Heart left ventricle (tissue), 16 donors: ENCODE measurements around the gene EPHA6. TPM values are rescaled to one million over a fixed set of nuclear protein-coding genes. Genes with fewer than 3 reads are reported as not detected.

ENCODE experiments used
- ATAC-seq, 4 donors: fragments of 200-7000 bp; cut with Tn5 transposase; one replicate each; pipeline ENCODE4 v1.9.1; 2020 to 2022; ENCODE audit warnings: moderate library complexity in 4 of 4, mild to moderate bottlenecking in 3 of 4, moderate number of reproducible peaks in 1 of 4
- DNase-seq, 5 donors: peaks; one replicate each; pipeline ENCODE4 v3.0.0-alpha.2; 2020
- H3K27ac ChIP-seq, 12 donors: fragments of 200-600 bp; sonication (generic) in 4 of 12; one replicate each; pipeline versions ENCODE4 v1.5.0 to v1.8.0; 2016 to 2022; ENCODE audit warnings: mild to moderate bottlenecking in 2 of 12
- H3K27me3 ChIP-seq, 9 donors: fragments of 200-600 bp; sonication (generic) in 2 of 9; one replicate each; pipeline versions ENCODE4 v1.5.1 to v1.8.0; 2016 to 2022; ENCODE audit warnings: mild to moderate bottlenecking in 3 of 9
- H3K36me3 ChIP-seq, 9 donors: fragments of 200-600 bp; sonication (generic) in 2 of 9; one replicate each; pipeline versions ENCODE4 v1.5.0 to v1.8.0; 2018 to 2022; ENCODE audit warnings: mild to moderate bottlenecking in 2 of 9
- H3K4me1 ChIP-seq, 12 donors: fragments of 200-600 bp; sonication (generic) in 4 of 12; one replicate each; pipeline versions ENCODE4 v1.5.0 to v1.8.0; 2016 to 2022; ENCODE audit warnings: mild to moderate bottlenecking in 3 of 12
- H3K4me3 ChIP-seq, 12 donors: fragments of 200-600 bp; sonication (generic) in 4 of 12; one replicate each; pipeline versions ENCODE4 v1.5.0 to v1.8.0; 2017 to 2022; ENCODE audit warnings: mild to moderate bottlenecking in 9 of 12, moderate library complexity in 4 of 12
- H3K9me3 ChIP-seq, 12 donors: fragments of 200-600 bp; sonication (generic) in 4 of 12; one replicate each; pipeline versions ENCODE4 v1.5.0 to v1.8.0; 2016 to 2022; ENCODE audit warnings: mild to moderate bottlenecking in 1 of 12
- POLR2A ChIP-seq, 2 donors: fragments of 450-650 bp; IDR thresholded peaks; one replicate each; pipeline ENCODE4 v1.6.1; 2017; ENCODE audit warnings: antibody characterized with exemption in 2 of 2, mild to moderate bottlenecking in 2 of 2, moderate library complexity in 2 of 2
- WGBS, 4 donors: extraction: QIAGEN DNeasy Blood & Tissue Kit in 2 of 4; methylation state at CpG; one replicate each; pipeline versions ENCODE4 v1.1.5 to v1.1.7; 2013 to 2018; 5-methylcytosine and 5-hydroxymethylcytosine counted together
- intact Hi-C, 10 donors: fragments of 100-400 bp; cut with DNase I; formaldehyde crosslinking; loops; one replicate each; pipeline versions ENCODE4 v1.11.1 to v1.14.2; 2022
- polyA plus RNA-seq, 2 donors: library from polyadenylated mRNA; stranded (reverse); fragments of 200-250 nt; gene quantifications; one replicate each; pipeline ENCODE4 v1.2.3, GENCODE V29; 2013
- total RNA-seq, 9 donors: library from RNA; depleted of rRNA in 2 of 9; stranded (reverse); fragments of >200 nt in 2 of 9; fragmentation: NEBNext Ultra II Directional in 3 of 9; extraction: Animal tissue kit (Norgen Biotek cat#: 25700) in 3 of 9; gene quantifications; one replicate each; pipeline versions ENCODE4 v1.1.0 to v1.2.4, GENCODE V29; 2016 to 2023
- TF ChIP-seq, protein P1 (sequence below), 12 donors: fragments of 200-600 bp; sonication (generic) in 4 of 12; IDR thresholded peaks; one replicate each; pipeline versions ENCODE4 v1.5.0 to v1.8.0; 2018 to 2022; ENCODE audit warnings: antibody characterized with exemption in 12 of 12, mild to moderate bottlenecking in 5 of 12
- donor health status: ischemic (EF 13 %, LVEDD 7.1; RV severe dilation, severe dysfunction).
- donor health status: healthy with polysubstance abuse.
- donor health status: DM: no; HTN: yes; CAD: no.
- donor health status: DM: no; HTN: no; CAD: no.
- donor health status: ischemic (EF 25% LVEDD 6.9; RV normal size, moderate dysfunction).
- donor health status: ischemic (EF 25% LVEDD 5.7; RV mildly dilated, moderate dysfunction).
- donor health status: healthy.
- donor health status: DM: yes; HTN: yes; CAD: no.
- donor health status: ischemic (EF 35%, LVEDD 5.7; RV mildly dilated, moderate dysfunction).
- donor health status: nonischemic (EF 11% LVEDD 7.7; RV severe dilation, severe dysfunction).
- donor health status: DM: yes; HTN: yes; CAD: no.
- donor health status: PGD.
- donor health status: ischemic (EF 29% LVEDD 5.4; RV normal size, mild dysfunction).
- donor health status: nonischemic (EF 23%, LVEDD 6.1; RV moderate dilation, normal function).

EPHA6 gene
- total and polyA plus RNA-seq, 11 donors = 0.28 to 1.2 (median 0.42) TPM; not detected in 6

DNA sequence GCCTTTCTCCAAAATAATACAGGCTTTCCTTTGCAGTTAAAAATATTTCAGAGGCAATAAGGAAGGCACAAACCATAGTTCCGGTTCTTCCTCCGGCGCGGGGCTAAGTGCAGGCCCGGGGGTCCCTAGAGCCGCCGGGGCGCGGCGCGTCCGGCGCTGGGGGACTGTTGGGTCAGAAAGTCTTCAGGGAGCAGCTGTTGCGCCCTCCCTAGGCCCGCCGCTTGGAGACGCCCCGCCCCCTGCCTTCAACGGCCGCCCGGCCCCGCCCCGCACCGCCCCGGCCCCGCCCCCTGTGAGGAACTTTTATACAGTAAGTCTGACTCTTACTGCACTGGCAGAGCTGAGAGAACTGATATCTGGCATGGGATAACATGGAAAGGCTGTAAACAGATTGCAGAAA is 667.0 kb downstream of the EPHA6 start:
- DNase-seq (peak in 1 of 5 donors; percentile 33), ATAC-seq (no peak)
- 87 to 96% (median 95%) methylated on average over 26 of the region's 26 CpGs for WGBS, 4 donors
- H3K27me3 ChIP-seq = no peaks in the 10 kb centered on the region
- peaks cover 0 to 3% (median 0%) of the 10 kb centered on the region in 12 donors for H3K9me3 ChIP-seq
- no peak overlapping the region for H3K4me3 ChIP-seq
- no peak overlapping the region for H3K27ac ChIP-seq
- H3K36me3 ChIP-seq = no peaks in the 10 kb centered on the region
- no peaks in the 10 kb centered on the region for H3K4me1 ChIP-seq
- intact Hi-C loops = no loop called here
- TF ChIP-seq POLR2A (IDR thresholded peaks at IDR 0.05) = no peak
- TF ChIP-seq, protein P1, sequence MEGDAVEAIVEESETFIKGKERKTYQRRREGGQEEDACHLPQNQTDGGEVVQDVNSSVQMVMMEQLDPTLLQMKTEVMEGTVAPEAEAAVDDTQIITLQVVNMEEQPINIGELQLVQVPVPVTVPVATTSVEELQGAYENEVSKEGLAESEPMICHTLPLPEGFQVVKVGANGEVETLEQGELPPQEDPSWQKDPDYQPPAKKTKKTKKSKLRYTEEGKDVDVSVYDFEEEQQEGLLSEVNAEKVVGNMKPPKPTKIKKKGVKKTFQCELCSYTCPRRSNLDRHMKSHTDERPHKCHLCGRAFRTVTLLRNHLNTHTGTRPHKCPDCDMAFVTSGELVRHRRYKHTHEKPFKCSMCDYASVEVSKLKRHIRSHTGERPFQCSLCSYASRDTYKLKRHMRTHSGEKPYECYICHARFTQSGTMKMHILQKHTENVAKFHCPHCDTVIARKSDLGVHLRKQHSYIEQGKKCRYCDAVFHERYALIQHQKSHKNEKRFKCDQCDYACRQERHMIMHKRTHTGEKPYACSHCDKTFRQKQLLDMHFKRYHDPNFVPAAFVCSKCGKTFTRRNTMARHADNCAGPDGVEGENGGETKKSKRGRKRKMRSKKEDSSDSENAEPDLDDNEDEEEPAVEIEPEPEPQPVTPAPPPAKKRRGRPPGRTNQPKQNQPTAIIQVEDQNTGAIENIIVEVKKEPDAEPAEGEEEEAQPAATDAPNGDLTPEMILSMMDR (IDR thresholded peaks at IDR 0.05) = no peak

DNA sequence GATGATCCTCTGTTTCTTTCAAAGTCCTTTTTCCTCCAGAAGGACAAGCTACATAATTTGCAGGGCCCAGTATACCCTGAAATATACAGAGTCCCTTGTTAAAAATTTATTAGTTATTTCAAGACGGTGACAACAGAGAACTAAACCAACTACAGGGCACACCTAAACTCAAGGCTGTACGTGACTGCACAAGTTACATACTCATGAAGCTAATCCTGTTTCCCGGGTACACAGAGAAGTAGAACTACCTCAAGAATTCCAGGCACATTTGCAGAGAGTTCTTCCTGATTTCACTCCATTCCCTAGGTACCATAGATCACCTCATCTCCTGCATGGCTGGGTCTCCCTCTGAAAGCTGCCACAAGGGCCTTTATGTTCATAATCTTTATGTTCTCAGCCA is 670.8 kb downstream of the EPHA6 start:
- TF ChIP-seq, protein P1 (IDR thresholded peaks at IDR 0.05) = no peak
- no peak for TF ChIP-seq POLR2A (IDR thresholded peaks at IDR 0.05)
- Histone ChIP-seq H3K27me3 (no peaks in the 10 kb centered on the region), H3K27ac (no peak overlapping the region), H3K9me3 (peaks cover 0 to 3% (median 0%) of the 10 kb centered on the region in 12 donors), H3K36me3 (no peaks in the 10 kb centered on the region), H3K4me3 (no peak overlapping the region), H3K4me1 (no peaks in the 10 kb centered on the region)
- 82 to 93% (median 85%) methylated on average over 3 of the region's 3 CpGs for WGBS, 4 donors
- no peak for DNase-seq
- ATAC-seq = no peak
- intact Hi-C loops = no loop called here

DNA sequence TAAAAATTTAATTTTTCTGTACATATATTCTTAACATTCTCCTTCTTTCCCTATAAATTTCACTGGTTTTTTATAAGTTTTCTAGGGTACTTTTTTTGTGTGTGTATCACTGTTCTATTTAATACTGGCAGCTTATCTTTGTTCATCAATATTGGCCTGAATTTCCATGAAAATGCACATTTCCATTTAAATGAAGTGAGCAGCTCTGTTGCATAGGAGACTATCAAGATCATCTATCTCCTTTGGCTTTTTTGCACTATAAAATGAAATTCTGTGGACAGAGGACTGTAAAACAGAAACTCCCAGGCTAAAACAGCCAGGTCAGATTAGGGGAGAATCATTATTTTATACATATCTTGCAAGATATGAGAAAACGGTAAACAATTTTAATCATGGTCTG is 673.2 kb downstream of the EPHA6 start:
- ATAC-seq (no peak), DNase-seq (no peak)
- no peaks in the 10 kb centered on the region for H3K36me3 ChIP-seq
- peaks cover 0 to 3% (median 0%) of the 10 kb centered on the region in 12 donors for H3K9me3 ChIP-seq
- no peak for TF ChIP-seq POLR2A (IDR thresholded peaks at IDR 0.05)
- TF ChIP-seq, protein P1 (IDR thresholded peaks at IDR 0.05) = no peak
- intact Hi-C loops = no loop called here
- H3K4me3 ChIP-seq = no peak overlapping the region
- no peaks in the 10 kb centered on the region for H3K4me1 ChIP-seq
- H3K27ac ChIP-seq = no peak overlapping the region
- 79 to 89% (median 86%) methylated on average over 1 of the region's 1 CpG for WGBS, 4 donors
- H3K27me3 ChIP-seq = no peaks in the 10 kb centered on the region

DNA sequence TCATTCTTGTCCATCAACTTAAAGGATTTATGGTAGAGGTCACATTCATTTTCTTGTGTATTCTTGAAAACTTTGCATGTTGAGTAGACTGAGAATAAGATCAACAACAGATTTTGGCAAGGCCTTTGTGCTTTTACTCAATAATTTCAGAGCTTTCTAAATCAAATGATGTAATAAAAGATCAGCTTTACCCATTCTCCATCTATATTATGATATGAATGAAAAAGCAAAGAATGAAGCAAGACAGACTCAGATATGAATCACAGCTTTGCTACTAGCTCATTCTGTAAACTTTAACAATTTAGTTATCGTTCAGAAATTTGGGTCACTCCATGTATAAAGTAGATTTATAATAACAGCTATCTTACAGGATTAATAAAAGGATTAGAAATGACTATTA is 674.3 kb downstream of the EPHA6 start:
- 76 to 88% (median 86%) methylated on average over 1 of the region's 1 CpG for WGBS, 4 donors
- Histone ChIP-seq H3K36me3 (no peaks in the 10 kb centered on the region), H3K27ac (no peak overlapping the region), H3K4me3 (no peak overlapping the region), H3K27me3 (no peaks in the 10 kb centered on the region), H3K9me3 (peaks cover 0 to 3% (median 0%) of the 10 kb centered on the region in 12 donors), H3K4me1 (no peaks in the 10 kb centered on the region)
- TF ChIP-seq POLR2A (IDR thresholded peaks at IDR 0.05) = no peak
- intact Hi-C loops = no loop called here
- ATAC-seq (no peak), DNase-seq (no peak)

DNA sequence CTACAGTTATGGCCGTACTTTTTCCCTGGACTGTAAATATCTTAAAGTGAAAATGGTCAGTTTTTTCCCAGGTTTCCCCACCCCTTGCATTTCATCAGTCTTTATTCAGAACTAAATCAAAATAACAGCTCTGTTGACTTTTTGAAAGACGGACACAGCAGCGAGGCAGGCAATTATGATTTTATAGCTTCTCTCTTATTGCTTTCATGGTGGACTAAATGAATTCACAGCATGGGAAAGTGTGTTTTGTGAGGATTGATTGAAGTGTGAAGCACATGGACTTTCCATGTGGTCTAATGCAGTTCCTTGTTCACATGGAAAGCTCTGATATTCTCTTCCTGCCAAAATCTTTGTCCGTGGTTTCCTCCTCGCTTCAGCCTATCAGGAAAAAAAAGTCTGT is 681.5 kb downstream of the EPHA6 start:
- intact Hi-C loops = no loop called here
- Histone ChIP-seq H3K27ac (no peak overlapping the region), H3K4me3 (no peak overlapping the region), H3K27me3 (no peaks in the 10 kb centered on the region), H3K4me1 (no peaks in the 10 kb centered on the region), H3K9me3 (peaks cover 0 to 5% (median 0%) of the 10 kb centered on the region in 12 donors), H3K36me3 (no peaks in the 10 kb centered on the region)
- no peak for TF ChIP-seq POLR2A (IDR thresholded peaks at IDR 0.05)
- TF ChIP-seq, protein P1 (IDR thresholded peaks at IDR 0.05) = no peak
- no peak for DNase-seq
- 79 to 88% (median 82%) methylated on average over 5 of the region's 5 CpGs for WGBS, 4 donors
- no peak for ATAC-seq
